ENCODE results near the gene KIF6.

- TF ChIP-seq GATA2 (IDR thresholded peaks at IDR 0.05; ENCODE audit: low read depth, low read length), result no peak
- TF ChIP-seq GATA3 (IDR thresholded peaks at IDR 0.05; ENCODE audit: low read depth, low read length), result no peak
These were observed 410.9 kb downstream of the KIF6 start, which contains the start of gene KCNK17 for GRCh38 chr6:39314273-39314795.

All from SH-SY5Y (cell line).